HCEC 1CT (cell line): Measurements from ENCODE around the gene CDKL1.
"Not testable (repeated sequence)": the region's sequence is repeated elsewhere in the genome, so short reads cannot be mapped to it uniquely, and the experiment has no call there.

Source experiments
- DNase-seq: peaks from one replicate; pipeline ENCODE4 v3.0.0-alpha.2; 2017

Gene CDKL1

DNA sequence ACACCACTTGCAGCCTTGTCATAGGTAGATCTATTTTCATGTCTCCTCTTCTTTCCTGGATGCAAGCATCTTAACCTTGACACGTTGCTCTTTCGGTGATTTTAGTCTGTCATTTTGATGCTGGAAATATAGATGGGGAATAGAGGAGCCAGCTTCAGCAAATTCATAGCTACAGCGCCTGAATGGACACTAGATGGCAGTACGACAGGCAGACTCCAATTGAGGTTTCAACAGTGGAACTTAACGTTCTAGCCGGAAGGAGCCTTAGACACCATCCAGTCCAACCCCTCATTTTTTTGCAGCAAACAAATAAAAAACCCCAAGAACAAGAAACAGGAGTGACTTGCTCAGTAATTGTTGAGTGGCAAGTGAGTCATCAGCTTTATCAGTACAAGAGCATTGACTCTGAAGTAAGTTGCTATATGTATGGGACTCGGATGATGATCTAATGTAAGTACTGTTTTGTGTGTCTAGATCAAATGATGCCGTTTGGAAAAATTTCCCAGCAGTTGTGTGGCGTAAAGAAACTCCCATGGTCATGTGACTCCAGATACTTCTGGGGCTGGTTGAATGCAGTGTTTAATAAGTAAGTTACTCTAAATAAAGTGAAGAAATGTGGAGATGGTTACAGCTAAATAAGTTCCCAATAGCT lies 75.5 kb downstream of the CDKL1 start:
- peak; percentile 98 for DNase-seq

DNA sequence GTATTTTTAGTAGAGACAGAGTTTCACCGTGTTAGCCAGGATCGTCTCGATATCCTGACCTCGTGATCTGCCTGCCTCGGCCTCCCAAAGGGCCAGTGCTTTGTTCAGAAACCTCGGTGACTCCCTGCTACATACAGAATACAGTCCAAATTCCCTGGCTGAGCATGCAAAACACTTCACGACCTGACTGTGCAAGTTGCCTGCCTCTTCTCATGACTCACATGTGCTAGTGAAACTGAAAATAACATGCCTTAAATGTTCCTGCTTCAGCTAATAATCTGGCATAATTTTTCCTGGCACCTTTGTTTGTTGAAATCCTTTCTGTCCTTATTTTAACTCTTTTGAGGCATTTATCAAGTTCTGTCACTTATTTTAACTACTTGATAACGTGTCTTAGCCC lies 76.4 kb downstream of the CDKL1 start:
- DNase-seq: peak; percentile 62

DNA sequence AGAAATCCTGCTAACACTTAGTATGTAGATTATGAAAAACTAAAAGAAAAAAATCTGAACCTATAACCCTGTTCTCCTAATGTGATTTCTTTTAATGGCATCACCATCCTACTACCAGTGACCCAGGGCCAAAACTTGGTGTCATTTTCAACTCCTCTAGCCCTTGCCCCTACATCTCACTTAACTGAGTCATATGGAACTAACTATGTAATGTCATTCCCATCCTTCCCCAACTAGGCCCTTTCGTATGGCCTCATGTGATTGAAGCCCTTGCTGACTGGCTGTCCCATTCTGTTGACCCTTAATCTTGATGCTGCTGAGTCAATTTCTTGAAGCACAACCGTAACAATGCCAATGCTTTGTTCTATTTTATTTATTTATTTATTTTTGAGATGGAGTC lies 77.0 kb downstream of the CDKL1 start:
- peak; percentile 30 for DNase-seq

DNA sequence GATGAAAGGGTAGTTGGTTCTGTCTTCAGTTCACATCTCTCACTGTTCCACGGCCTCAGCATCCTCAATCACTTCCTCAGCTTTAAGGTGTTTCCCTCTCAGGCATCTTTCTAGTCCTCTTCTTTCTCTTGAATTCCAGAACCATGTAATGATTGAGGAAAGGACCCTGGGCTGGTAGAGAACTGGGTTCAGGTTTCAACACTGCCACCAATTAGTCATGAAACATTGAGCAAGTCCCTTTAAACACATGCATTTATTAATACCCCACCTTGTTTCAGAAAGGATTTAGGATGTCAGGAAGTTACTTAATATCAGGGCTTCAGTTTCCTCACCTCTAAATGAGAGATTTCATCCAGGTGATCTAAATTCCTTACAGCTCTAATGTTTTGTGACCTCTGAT lies 77.4 kb downstream of the CDKL1 start:
- peak; percentile 51 for DNase-seq

DNA sequence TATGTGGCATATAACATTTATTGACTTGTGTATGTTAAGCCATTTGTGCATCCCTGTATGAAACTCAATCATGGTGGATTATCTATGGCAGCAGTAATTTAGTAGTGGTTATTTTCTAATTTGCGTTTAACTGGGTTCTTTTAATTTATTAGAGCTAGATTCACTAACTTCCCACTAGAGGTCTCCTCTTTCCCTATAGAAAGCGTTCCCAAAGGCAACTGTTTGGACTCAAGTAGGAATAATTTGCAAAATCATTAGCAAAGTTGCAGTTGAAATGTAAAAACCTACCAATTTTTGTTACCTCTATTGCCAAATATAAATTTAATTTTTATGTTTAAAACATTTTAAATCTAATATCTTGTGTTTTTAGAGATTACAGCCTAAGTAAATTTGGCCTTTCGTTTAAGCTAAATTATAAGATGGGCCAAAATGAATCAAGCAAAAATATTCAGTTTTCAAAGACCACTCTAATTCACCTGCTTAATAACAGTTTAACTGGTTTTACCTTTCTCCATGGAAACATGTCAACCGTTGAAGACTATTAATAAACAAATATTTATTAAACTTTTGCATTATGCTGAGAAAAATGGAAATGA lies 78.6 kb downstream of the CDKL1 start:
- DNase-seq: peak; percentile 60

DNA sequence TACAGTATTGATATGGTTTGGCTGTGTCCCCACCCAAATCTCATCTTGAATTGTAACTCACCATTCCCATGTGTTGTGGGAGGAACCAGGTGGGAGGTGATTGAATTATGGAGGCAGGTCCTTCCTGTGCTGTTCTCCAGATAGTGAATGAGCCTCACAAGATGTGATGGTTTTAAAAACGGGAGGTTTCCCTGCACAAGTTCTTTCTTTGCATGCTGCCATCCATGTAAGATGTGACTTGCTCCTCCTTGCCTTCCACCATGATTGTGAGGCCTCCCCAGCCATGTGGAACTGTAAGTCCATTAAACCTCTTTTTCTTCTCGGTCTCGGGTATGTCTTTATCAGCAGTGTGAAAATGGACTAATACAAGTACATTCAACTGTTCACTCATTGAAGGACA lies 82.6 kb downstream of the CDKL1 start:
- DNase-seq: not testable (repeated sequence)

DNA sequence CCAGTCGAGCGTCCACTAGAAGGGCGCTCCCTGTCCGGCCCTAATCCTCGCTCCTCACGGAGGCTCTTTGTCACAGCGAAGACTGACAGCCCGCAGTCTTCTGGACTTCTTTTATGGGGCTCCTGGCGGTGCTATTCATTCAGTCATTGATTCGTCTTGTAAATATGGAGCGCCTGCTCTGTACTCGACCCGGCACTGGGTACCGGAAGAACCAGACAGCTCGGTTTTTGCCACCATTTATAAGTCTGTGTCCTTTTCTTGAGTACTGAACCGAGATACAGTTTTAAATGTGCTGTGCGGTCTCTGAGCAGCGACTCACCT lies 84.0 kb downstream of the CDKL1 start:
- peak; percentile 47 for DNase-seq

DNA sequence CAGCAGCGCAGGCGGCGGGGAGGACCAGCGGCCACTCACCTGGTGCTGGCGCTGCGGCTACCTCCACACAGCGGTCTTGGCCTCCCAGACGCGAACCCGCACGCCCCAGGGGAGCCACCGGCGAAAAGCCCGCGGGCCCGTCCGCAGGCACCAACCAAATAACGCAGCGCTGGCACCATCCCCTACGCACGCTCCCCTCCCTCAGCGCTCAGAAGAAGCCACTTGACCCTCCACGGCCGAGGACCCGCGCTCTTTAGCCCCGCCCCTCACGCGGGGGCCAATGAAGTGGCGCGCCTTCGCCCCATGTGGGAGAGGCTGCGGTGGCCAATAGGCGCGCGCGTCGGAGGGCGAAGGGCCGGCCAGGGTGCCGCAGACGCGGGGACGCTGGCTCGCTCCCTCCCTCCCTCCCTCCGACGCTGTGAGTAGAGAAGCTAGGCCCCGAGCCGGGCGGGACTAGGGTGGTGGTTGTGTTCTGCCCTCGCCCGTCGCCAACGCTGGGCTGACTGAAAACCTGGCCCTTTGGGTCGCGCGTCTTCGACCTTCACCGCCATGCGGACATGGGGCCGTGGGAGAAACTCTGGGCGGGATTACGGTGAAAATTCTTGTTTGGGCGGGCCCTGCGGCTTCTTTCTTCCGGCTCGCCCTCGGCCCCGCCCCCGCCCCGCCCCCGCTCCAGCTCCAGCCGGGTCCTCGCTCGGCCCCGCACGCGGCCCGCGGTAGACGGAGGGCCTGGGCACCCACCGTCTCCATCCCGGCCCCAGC lies 84.5 kb downstream of the CDKL1 start, which contains the start of the genes DMAC2L and L2HGDH:
Gene DMAC2L, plus strand, starts transcription at position 353 of the 762 bp plus-strand sequence. CDS start 9,164 bp downstream, outside the sequence.
Gene L2HGDH, minus strand, starts transcription at position 258 of the 762 bp plus-strand sequence. Its CDS starts 79 bp downstream, at position 179.
- DNase-seq: peak; percentile 91

DNA sequence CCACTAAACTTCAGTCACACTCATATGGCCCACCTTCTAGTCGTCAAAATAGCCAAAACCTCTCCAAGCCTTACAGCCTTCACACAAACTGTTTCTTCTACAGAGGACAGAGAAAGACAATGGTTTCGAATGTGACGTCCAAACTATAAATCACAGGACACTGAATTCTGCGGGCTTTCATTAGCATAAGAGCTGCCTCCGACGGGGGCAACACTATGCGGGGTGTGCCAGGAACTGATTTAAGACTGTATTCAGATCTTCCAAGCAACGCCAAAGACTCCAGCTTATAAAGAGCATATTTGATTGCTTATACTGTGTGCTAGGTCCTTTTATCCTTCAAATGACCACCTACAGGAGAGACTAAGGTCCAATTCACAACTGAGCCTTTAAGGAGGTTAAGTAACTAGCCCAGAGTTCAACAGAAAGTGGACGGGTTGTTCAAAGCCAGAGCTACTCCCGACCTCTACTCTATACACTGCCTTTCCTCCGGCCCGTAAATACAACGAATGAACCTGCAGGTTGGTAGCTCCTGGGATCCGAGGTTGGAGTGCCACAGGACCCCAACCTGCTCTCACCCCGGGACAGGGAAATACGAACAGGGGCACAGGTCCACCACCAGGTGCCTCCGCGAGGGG lies 85.2 kb downstream of the CDKL1 start:
- DNase-seq: peak; percentile 11

DNA sequence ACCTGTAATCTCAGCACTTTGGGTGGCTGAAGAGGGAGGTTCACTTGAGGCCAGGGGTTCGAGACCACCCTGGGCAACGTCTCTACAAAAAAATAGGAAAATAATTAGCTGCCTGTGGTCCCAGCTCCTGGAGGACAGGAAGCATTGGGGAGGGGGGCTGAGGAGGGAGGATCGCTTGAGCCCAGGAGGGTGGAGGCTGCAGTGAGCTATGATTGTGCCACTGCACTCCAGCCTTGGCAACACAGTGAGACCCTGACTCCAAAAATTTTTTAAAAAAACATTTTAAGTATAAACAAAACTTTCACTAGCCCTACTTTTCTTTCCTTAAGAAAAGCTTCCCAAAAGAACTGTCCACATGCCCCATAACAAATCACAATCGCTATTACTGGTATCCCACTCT lies 86.2 kb downstream of the CDKL1 start:
- no peak for DNase-seq

DNA sequence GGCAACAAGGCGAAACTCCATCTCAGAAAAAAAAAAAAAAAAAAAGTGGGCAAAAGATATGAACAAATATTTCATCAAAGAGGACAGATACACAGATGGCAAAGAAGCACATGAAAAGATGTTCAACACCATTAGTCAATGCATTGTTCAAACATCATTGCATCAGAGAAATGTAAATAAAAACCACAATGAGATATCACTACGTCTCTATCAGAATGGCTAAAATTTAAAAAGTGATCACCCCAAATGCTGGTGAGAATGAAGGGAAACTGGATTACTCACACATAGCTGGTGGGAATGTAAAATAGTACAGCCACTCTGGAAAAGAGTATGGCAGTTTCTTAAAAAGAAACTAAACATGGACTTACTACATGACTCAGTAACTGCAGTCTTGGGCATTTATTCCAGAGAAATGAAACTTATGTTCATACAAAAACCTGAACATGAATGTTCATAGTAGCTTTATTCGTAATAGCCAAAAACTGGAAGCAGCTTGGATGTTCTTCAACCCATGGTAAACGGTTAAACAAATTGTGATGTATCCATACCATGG lies 88.2 kb downstream of the CDKL1 start:
- peak; percentile 30 for DNase-seq

DNA sequence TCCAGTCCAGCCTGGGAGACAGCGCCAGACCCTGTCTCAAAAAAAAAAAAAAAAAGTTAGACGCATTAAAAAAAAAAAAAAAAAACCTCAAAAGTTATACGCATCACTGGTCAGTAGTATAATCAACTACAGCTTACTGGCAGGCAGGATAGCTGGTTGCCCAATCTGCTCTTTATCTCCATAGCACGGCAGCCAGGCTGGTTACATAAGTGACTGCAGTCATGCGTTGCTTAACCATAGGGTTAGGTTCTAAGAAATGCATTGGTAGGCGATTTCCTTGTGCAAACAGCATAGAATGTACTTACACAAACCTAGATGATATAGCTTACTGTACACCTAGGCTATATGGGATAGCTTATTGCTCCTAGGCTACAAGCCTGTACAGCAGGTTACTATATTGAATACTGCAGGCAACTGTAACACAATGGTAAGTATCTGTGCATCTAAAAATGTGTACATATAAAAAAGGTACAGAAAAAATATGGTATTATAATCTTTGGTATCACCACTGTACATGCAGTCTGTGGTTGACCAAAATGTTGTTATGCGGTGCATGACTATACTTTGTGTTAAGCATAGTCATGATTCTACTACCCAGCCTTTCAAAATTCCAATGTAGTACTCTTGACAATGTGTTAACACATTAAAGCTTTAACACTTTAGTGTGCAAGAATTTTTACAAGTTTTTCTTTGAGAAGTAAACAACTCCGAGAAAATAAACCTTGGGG lies 92.8 kb downstream of the CDKL1 start:
- no peak for DNase-seq

DNA sequence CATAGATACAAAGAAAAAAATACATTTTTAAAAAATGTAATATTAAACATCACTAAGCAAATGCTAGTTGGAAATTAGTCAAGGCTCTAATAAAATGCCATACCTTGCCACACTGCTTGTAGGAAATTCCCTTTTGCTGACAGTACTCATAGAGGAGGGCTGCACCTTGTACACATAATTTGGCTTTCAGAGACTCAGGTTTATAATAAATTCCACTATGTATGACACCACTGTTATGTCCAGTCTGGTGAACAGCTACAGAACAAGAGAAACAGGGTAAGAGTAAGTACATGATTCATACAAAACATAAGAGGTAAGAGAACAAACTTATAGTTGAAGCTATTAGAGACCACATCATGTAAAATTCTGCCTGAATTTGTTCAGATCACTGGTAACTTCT lies 94.8 kb downstream of the CDKL1 start:
- no peak for DNase-seq

DNA sequence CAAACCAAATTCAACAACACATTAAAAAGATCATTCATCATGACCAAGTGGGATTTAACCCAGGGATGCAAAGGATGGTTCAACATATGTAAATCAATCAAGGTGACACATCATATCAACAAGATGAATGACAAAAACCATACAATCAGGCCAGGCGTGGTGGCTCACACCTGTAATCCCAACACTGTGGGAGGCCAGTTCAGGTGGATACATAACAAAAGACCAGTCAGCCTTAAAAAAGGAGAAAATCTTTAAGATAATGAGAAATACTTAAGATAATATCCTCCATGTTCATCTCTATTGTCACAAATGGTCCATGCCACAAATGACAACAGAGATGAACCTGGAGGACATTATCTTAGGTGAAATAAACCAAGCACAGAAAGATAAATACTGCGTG lies 97.1 kb downstream of the CDKL1 start:
- DNase-seq: no peak

DNA sequence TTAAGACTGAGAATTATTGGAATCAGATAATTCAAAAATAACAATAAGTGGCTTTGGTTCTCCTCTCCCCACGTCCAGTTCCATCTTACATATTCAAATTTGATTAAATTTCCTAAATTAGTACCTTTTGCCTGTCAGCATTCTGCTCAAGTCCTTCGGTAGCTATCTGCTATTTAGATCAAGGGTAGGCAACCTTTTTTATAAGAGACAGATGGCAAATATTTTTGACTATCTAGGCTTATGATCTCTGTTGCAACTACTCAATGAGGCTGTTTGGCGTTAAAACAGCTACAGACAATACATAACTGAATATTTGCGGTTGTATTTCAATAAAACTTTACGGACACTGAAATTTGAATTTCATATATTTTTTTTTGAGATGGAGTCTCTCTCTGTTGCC lies 106.4 kb downstream of the CDKL1 start:
- no peak for DNase-seq

DNA sequence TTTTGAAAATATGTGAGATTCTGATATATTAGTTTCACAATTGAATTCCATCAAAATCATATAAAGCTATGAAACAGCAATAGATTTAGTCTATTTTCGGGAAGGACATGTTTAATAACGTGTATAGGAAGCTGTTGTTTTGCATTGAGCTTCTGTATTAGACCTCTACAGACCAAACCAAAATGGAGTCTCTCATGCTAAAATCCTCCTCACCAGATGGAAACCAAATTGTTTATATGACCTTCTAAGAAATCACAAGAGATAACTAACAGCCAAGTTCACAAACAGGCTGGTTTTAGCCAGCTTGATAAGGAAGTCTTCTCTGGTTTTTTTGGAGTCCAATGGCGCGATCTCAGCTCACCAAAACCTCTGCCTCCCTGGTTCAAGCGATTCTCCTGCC lies 108.5 kb downstream of the CDKL1 start:
- no peak for DNase-seq

DNA sequence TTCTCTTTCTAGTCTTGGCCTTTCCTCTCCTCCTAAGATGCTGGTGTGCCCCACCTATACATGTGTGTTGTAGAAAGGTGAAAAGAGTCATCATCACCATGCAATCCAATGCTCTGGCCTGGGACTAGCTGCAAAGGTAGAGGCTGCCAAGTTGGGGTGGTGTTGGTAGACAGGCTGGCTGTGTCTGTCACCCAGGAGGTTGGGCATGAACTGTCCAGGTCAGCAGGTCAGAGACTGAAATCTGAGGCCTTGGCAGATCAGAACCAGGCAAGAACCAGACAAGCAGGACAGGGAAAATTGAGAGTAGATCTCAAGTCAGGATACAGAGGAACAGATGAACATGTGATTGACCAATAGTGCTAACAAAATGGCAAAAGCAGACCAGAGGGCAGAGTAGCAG lies 110.8 kb downstream of the CDKL1 start:
- DNase-seq: no peak
